Activated T-helper 2 cell treated with anti-CD3 and anti-CD28 coated beads, Interferon-gamma antibody, Interleukin-2, Interleukin-4, amounts not matched to agents 10 μg/mL and 5 μg/mL and 100 μg/mL, durations not matched to agents 14 hours and 24 hours and 36 hours (primary cell): ENCODE measurements around the gene ADAM19. TPM values are rescaled to one million over a fixed set of nuclear protein-coding genes. Genes with fewer than 3 reads are reported as not detected.

Source experiments
- DNase-seq: peaks from one replicate; pipeline ENCODE4 v3.0.0; 2021; ENCODE audit warnings: low spot score
- H3K27ac Mint-ChIP-seq: one replicate; pipeline ENCODE4 v1.8.0; 2021; ENCODE audit warnings: mixed read lengths
- H3K27me3 Mint-ChIP-seq: one replicate; pipeline ENCODE4 v1.8.0; 2021; ENCODE audit warnings: low read depth, mixed read lengths
- H3K36me3 Mint-ChIP-seq: one replicate; pipeline ENCODE4 v1.8.0; 2021; ENCODE audit warnings: low read depth, mixed read lengths
- H3K4me1 Mint-ChIP-seq: one replicate; pipeline ENCODE4 v1.8.0; 2021; ENCODE audit warnings: low read depth, mixed read lengths
- H3K4me3 Mint-ChIP-seq: one replicate; pipeline ENCODE4 v1.8.0; 2021; ENCODE audit warnings: low read depth, mild to moderate bottlenecking, moderate library complexity, mixed read lengths
- H3K9me3 Mint-ChIP-seq: one replicate; pipeline ENCODE4 v1.8.0; 2021; ENCODE audit warnings: mixed read lengths
- intact Hi-C: fragments of 100-400 bp; cut with micrococcal nuclease; formaldehyde crosslinking; loops from one replicate; pipeline ENCODE4 v1.15.1; 2023
- total RNA-seq: library from RNA; stranded (reverse); gene quantifications from 2 replicates; pipeline ENCODE4 v1.2.3, GENCODE V29; 2022

Gene ADAM19
- total RNA-seq, 1 donor from 2014 or later = 237 TPM

DNA sequence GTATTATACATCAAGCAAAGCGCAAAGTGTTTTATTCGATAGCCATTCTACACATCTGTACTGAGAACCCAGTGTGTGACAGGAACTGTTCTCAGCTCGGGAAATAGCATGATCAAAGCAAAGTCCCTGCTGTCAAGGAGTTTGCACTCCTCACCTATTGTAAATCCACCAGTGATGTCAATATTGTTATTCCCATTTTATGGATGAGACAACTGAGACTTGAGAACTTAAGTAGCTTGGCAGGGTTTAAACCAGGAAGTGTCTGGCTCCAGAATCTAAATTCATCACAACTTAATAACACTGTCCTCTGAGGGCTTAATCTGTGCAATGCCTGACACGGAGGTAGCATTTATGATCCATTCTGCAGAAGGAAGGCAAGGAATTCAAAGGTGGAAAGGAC is 50.7 kb downstream of the ADAM19 start:
- no peak overlapping the region for H3K27ac Mint-ChIP-seq
- intact Hi-C loops = no loop called here
- peaks cover 53% of the 10 kb centered on the region for H3K4me1 Mint-ChIP-seq
- H3K27me3 Mint-ChIP-seq = no peaks in the 10 kb centered on the region
- no peaks in the 10 kb centered on the region for H3K9me3 Mint-ChIP-seq
- H3K4me3 Mint-ChIP-seq = no peak overlapping the region
- no peak for DNase-seq
- H3K36me3 Mint-ChIP-seq = peaks cover 95% of the 10 kb centered on the region

DNA sequence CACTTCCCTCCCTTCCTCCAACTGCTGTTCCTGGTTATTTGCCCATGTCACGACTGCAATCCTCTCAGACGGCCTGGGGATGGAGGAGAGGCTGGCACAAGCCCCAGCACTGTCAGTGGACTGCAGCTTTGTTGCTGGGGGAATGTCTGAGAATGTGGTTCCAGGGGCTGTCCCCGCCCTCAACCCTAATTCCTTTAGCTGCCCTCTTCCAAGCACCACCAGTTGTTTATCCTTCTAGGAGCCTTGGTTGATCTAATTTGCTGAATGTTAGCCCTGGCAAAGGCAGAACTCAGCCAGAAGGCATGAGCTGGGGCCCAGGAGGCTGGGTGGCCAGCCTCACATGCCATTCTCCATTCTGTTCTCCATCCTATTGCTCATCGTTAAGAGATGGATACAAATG is 51.6 kb downstream of the ADAM19 start:
- peaks cover 54% of the 10 kb centered on the region for H3K4me1 Mint-ChIP-seq
- no peak overlapping the region for H3K4me3 Mint-ChIP-seq
- intact Hi-C loops = no loop called here

DNA sequence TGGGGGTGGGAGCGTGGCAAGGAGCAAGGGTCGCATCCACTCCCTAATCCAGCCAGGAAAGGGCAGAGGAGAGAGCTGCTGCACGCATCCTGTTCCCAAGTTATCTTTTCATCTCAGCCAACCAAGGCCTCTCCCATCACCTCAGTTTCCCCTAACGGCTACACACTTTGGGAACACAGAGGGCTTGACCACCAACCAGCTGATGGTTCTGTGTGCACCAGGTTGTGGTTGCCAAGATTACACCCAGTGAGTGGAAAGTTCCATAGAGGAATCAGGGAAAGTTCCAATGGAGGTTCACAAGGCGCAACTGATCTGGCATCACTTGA is 53.9 kb downstream of the ADAM19 start:
- intact Hi-C loops = no loop called here
- no peak for DNase-seq
- no peaks in the 10 kb centered on the region for H3K9me3 Mint-ChIP-seq
- peaks cover 49% of the 10 kb centered on the region for H3K4me1 Mint-ChIP-seq
- H3K27ac Mint-ChIP-seq = no peak overlapping the region
- no peaks in the 10 kb centered on the region for H3K27me3 Mint-ChIP-seq
- no peak overlapping the region for H3K4me3 Mint-ChIP-seq
- peaks cover 93% of the 10 kb centered on the region for H3K36me3 Mint-ChIP-seq

More for the DNA sequence above, 51.6 kb downstream of the ADAM19 start:
- H3K27ac Mint-ChIP-seq = no peak overlapping the region
- no peaks in the 10 kb centered on the region for H3K9me3 Mint-ChIP-seq
- H3K36me3 Mint-ChIP-seq = peaks cover 93% of the 10 kb centered on the region
- H3K27me3 Mint-ChIP-seq = no peaks in the 10 kb centered on the region
- no peak for DNase-seq

DNA sequence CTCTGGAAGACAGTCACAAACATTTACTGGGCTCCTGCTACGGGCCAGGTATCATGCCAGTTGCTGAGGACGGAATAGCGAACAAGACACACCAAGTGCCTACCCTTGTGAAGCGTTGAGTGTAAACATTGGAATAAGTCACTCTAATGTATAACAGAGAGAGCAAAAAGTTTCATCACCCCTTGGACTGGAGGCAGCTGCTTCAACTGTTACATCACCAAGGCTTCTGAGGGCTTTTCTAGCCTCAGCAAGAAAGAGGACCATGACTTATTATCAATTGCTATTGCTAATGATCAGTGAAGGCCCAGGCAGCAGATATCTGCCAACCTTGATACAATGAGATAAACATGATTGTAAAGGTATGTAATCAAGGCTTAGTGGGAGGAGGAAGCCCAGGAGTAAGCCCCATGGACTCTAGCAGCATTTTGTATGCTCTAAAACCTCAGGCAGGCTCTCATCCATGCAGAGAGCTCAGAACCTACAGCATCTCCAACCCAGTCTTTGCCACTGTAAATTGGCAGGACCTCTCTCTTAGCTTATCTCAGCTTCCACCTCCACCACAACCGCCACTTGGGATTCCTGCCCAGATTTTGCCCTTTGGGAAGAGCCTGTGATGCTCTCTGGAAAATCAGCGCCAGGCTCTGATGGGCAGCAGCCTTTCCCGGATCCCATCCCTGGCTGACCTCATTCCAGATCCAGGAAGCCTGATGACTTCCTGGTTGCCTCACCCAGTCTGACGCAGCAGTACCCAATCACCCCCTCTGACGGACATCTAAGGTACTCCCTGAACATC is 54.5 kb downstream of the ADAM19 start:
- DNase-seq = no peak
- Mint-ChIP-seq H3K27ac (no peak overlapping the region), H3K36me3 (peaks cover 93% of the 10 kb centered on the region)

DNA sequence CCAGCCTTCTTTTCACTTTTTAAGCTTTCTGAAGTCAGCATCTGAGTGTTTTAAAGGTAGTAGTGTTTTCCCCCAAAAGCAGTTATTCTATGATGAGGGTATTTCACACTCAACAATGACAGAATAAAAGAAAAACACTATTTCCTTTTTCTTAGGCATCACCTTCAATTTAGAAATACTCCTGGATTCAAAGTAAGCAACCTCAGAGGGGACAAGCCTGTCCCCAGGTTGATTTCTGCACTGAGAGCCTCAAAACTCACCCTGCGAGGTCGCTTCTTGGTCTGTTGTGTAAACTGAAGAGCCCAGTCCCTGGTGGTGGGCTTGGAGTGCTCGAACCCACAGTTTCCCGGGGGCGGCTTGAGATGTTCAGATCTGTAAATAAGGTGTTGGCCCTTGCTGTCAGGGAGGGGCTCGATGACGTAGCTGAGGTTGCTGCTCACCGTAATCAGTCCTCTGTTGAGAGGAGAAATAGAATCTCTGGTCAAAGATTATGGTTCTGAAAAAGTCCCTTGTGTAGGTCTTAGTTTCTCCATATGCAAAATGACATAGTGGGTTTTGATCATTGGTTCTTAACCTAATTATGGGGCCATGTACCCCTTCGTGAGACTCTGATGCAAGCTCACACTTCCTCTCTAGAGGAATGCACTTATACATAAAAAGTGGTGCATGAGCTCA is 55.9 kb downstream of the ADAM19 start:
- Mint-ChIP-seq H3K27me3 (no peaks in the 10 kb centered on the region), H3K36me3 (peaks cover 93% of the 10 kb centered on the region), H3K4me1 (peaks cover 54% of the 10 kb centered on the region), H3K27ac (no peak overlapping the region), H3K4me3 (no peak overlapping the region), H3K9me3 (no peaks in the 10 kb centered on the region)
- intact Hi-C loops = loop anchor here (1.0 to 5.0 kb wide), 2 partner anchors 22 to 198 kb away; no protein-coding TSS in a partner anchor
- DNase-seq = no peak

More for the DNA sequence above, 54.5 kb downstream of the ADAM19 start:
- Mint-ChIP-seq H3K4me3 (no peak overlapping the region), H3K27me3 (no peaks in the 10 kb centered on the region), H3K9me3 (no peaks in the 10 kb centered on the region), H3K4me1 (peaks cover 54% of the 10 kb centered on the region)
- intact Hi-C loops = no loop called here

DNA sequence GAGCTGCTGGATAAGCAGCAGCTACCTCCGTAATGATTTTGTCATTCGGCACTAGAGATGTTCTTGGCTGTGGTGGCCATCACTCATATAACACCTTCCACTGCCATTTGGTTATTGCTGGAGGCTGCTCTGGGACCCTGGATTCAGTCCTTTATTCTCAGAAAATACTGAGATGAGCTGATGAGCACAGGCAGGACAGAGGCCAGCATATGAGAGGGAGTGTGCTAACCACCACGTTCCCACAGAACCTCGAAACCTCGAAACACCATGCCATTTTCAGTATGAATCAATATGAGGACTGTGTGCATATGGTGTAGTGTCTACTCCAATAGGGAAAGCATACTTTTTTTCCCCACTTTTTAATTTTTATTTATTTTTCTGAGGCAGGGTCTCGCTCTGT is 56.6 kb downstream of the ADAM19 start:
- peak; percentile 30 for DNase-seq
- H3K27ac Mint-ChIP-seq = no peak overlapping the region
- H3K4me1 Mint-ChIP-seq = peaks cover 56% of the 10 kb centered on the region
- no peaks in the 10 kb centered on the region for H3K27me3 Mint-ChIP-seq
- intact Hi-C loops = loop anchor here (1.0 to 5.0 kb wide), 2 partner anchors 22 to 198 kb away; no protein-coding TSS in a partner anchor
- no peak overlapping the region for H3K4me3 Mint-ChIP-seq
- H3K36me3 Mint-ChIP-seq = peaks cover 92% of the 10 kb centered on the region
- H3K9me3 Mint-ChIP-seq = no peaks in the 10 kb centered on the region

DNA sequence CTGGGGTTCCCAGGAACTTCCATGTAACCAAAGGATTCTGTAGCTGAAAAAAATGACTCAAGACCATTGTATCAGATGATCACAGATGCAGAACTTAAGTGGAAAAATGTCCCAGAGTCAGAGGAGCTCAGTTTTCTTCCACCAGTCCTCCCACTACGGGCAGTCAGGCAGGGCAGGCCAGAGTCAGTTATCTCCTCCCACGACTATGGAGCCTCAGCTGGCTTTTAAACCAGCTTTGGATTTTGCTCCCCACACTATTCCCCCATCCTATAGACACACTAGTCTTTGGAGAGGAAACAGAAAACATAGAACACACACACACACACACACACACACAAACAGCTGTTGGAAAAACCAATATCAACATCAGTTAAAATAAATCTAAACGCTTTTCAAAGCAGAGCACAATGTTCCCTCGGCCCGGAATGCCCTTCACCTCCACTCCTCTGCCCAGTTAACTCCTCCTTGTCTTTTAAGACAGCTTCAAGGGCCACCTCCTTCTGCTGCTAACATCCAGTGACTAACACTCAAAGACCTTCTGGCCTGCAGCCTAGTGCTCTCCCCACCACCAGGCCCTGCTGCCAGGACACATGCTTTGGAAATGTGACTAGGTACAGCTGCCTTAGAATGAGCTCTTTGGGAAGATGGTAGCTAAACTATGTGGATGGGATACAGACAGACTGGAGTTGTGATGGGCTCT is 58.8 kb downstream of the ADAM19 start:
- H3K36me3 Mint-ChIP-seq = peaks cover 95% of the 10 kb centered on the region
- intact Hi-C loops = loop anchor here (5.0 kb wide), 1 partner anchor 201 kb away; no protein-coding TSS in a partner anchor
- DNase-seq = no peak
- H3K9me3 Mint-ChIP-seq = no peaks in the 10 kb centered on the region
- no peaks in the 10 kb centered on the region for H3K27me3 Mint-ChIP-seq
- no peak overlapping the region for H3K4me3 Mint-ChIP-seq
- H3K27ac Mint-ChIP-seq = peak overlapping the region; percentile 51
- peaks cover 68% of the 10 kb centered on the region for H3K4me1 Mint-ChIP-seq

DNA sequence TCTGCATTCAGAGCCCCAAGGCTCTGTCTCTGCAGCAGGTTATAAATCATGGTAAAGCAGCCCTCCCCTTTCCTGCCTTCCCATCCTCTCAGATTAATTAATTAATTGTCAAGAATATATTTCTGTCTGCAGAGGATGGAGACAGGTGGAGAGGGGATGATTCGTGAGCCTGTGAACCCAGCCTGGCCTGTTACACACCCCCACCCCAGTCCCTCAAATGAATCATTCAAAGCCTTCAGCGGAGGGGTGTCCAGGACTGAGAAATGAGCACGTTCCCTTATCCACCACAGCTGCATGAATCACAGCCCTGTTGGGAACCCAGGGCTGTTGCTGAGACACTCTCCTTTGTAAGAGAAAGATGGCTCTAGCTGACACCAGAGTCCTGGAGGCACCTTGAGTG is 59.6 kb downstream of the ADAM19 start:
- Mint-ChIP-seq H3K9me3 (no peaks in the 10 kb centered on the region), H3K27me3 (no peaks in the 10 kb centered on the region), H3K27ac (peak overlapping the region; percentile 28), H3K4me3 (no peak overlapping the region), H3K36me3 (peaks cover 95% of the 10 kb centered on the region), H3K4me1 (peaks cover 62% of the 10 kb centered on the region)
- intact Hi-C loops = loop anchor here (5.0 kb wide), 1 partner anchor 201 kb away; no protein-coding TSS in a partner anchor
- DNase-seq = no peak

DNA sequence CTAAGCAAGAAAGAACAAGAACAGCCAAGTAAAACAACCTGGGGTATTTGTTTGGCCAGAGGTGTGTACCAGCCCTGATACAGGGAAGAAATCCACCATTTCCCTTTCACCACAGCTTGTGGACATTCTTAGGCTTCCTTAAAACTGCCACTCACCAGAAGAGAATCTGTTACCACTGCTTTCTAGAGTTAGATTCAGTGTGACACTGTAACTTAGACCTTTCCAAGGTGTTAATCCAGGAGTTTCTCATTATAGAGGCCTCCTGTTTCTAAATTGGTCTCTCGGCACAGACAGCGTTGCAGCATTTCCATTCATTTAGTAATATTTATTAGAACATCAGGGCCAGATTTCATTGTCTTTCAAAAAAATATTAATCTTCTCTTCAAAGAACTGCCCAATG is 60.6 kb downstream of the ADAM19 start:
- Mint-ChIP-seq H3K4me1 (peaks cover 56% of the 10 kb centered on the region), H3K9me3 (no peaks in the 10 kb centered on the region), H3K27me3 (no peaks in the 10 kb centered on the region), H3K27ac (peak overlapping the region; percentile 35), H3K4me3 (no peak overlapping the region), H3K36me3 (peaks cover 94% of the 10 kb centered on the region)
- intact Hi-C loops = loop anchor here (5.0 kb wide), 1 partner anchor 202 kb away; no protein-coding TSS in a partner anchor
- no peak for DNase-seq

DNA sequence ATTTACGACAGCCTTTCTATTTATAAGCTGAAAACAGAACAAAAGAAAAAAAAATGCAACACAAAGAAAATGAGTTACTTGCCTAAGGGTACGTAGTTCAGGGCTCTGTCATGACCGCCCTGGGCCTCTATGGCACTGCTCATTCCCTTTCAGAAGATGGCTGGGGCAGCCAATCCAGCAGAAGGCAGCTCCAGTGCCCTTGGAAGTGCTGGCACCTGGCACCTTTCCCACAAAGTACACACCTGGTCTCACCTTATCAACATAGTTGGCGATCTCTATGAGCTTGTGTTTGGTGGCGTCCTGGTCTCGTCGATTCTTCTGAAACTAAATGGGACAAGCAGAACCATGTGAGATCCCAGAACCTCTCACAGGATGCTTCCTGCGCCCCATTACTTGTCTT is 62.4 kb downstream of the ADAM19 start:
- Mint-ChIP-seq H3K4me1 (peaks cover 49% of the 10 kb centered on the region), H3K27me3 (no peaks in the 10 kb centered on the region), H3K36me3 (peaks cover 95% of the 10 kb centered on the region), H3K4me3 (no peak overlapping the region), H3K9me3 (no peaks in the 10 kb centered on the region), H3K27ac (no peak overlapping the region)
- intact Hi-C loops = no loop called here
- no peak for DNase-seq

DNA sequence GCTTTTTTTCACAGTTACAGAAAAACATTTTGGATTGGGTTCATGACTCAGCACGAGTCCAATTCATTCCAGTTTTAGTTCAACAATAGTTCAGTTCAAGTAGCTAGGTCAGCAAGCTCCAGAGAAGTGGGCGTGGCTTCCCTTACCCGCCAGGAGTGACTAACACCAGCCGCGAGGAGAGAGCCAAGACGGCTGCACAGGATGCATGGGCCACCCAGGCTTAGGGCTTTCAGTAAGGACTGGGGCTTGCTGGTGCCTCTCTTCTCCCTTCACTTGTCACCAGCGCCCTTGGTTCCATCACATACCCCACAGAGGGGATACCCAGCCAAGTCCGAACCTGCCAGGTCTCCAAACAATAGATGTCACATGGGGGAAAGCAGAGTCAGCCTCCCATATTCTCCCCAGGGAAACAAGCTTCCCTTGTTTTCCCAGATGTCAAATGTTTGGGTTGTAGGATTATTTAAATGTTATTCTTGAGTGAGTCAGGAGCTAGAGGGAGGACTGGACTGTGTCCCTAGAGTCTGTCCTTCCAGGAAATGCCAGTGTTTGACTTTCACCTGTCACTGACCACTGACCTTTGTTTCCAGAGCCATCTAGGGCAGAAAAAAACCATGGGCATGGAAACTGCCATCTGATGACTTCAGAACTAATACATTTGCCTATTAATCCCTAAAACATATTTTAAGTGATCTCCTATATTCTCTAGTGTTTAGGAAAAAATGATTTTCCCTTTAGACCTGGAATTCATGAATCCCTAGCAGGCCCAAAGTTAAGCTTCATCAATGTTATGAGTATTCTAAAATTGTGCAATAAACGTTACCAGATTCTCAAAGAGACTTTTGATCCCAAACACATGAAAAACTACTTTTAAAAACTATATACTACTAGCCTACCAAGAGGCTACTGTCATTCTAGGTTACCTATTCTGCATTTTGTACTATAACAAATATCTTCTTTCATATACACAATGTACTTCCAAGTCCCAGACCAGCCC is 63.6 kb downstream of the ADAM19 start:
- no peak overlapping the region for H3K4me3 Mint-ChIP-seq
- DNase-seq = no peak
- H3K4me1 Mint-ChIP-seq = peaks cover 53% of the 10 kb centered on the region
- H3K9me3 Mint-ChIP-seq = no peaks in the 10 kb centered on the region
- peak overlapping the region; percentile 19 for H3K27ac Mint-ChIP-seq
- peaks cover 95% of the 10 kb centered on the region for H3K36me3 Mint-ChIP-seq
- H3K27me3 Mint-ChIP-seq = no peaks in the 10 kb centered on the region
- intact Hi-C loops = no loop called here

DNA sequence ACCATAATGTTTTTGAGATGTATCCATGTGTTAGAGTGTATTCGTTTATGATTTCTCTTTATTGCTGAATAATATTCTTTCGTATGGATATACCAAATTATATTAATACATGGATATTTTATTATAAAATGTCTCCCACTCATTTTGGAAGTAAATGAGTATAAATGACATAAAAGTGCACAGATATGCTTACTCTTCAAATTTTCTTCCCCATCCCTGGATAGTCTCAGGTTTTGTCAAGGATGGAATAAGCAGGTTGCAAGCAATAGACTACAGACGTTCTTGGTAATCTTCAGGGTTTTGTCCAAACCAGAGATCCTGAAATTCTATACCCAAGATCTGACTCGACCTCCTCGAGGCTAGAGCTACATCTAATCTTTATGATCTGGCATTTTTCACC is 64.9 kb downstream of the ADAM19 start:
- no peaks in the 10 kb centered on the region for H3K27me3 Mint-ChIP-seq
- no peak overlapping the region for H3K4me3 Mint-ChIP-seq
- intact Hi-C loops = no loop called here
- no peaks in the 10 kb centered on the region for H3K9me3 Mint-ChIP-seq
- peaks cover 54% of the 10 kb centered on the region for H3K4me1 Mint-ChIP-seq
- H3K36me3 Mint-ChIP-seq = peaks cover 95% of the 10 kb centered on the region
- H3K27ac Mint-ChIP-seq = no peak overlapping the region
- DNase-seq = no peak
